SIG-M5 (cell line): ENCODE results near the gene TMEM156.

Experiments
- DNase-seq: peaks from one replicate; lab custom pipeline; 2025; lab: John Stamatoyannopoulos, UW

The TMEM156 gene

GRCh38 chr4:39032218-39033085 lies at the start of gene TMEM156:
TMEM156 (minus strand) TSS chr4:39032409; CDS start chr4:39032313, 96 bp downstream.
- peak; percentile 81 for DNase-seq

- no peak for DNase-seq
Measured at GRCh38 chr4:39078829-39079228, 46.6 kb upstream of the TMEM156 start.

- no peak for DNase-seq
Measured at GRCh38 chr4:39068907-39069306, 36.7 kb upstream of the TMEM156 start.

- no peak for DNase-seq
Measured at GRCh38 chr4:39067451-39067850, 35.2 kb upstream of the TMEM156 start.

- DNase-seq = no peak
Measured at GRCh38 chr4:39067031-39067430, 34.8 kb upstream of the TMEM156 start.

- no peak for DNase-seq
Measured at GRCh38 chr4:39066371-39066770, 34.2 kb upstream of the TMEM156 start.

- no peak for DNase-seq
Measured at GRCh38 chr4:39063430-39063829, 31.2 kb upstream of the TMEM156 start.

GRCh38 chr4:39062770-39063097 lies 30.5 kb upstream of the TMEM156 start:
- DNase-seq = no peak

GRCh38 chr4:39062094-39062769 lies 30.0 kb upstream of the TMEM156 start, which contains the start of gene KLHL5:
KLHL5 (plus strand) TSS chr4:39062232; CDS start chr4:39062653, 421 bp downstream.
- DNase-seq = no peak

GRCh38 chr4:39061457-39061856 lies 29.2 kb upstream of the TMEM156 start:
- no peak for DNase-seq

GRCh38 chr4:39056023-39056422 lies 23.8 kb upstream of the TMEM156 start:
- DNase-seq = no peak

GRCh38 chr4:39054497-39054896 lies 22.3 kb upstream of the TMEM156 start:
- no peak for DNase-seq

GRCh38 chr4:39053983-39054382 lies 21.8 kb upstream of the TMEM156 start:
- no peak for DNase-seq

- no peak for DNase-seq
Measured at GRCh38 chr4:39051492-39051891, 19.3 kb upstream of the TMEM156 start.

- DNase-seq = no peak
Measured at GRCh38 chr4:39050590-39050989, 18.4 kb upstream of the TMEM156 start.

GRCh38 chr4:39048311-39048710 lies 16.1 kb upstream of the TMEM156 start:
- DNase-seq = no peak

GRCh38 chr4:39047681-39048080 lies 15.5 kb upstream of the TMEM156 start:
- no peak for DNase-seq

GRCh38 chr4:39046249-39046648 lies 14.0 kb upstream of the TMEM156 start:
- peak; percentile 33 for DNase-seq

- no peak for DNase-seq
Measured at GRCh38 chr4:39045827-39046221, 13.6 kb upstream of the TMEM156 start.

- no peak for DNase-seq
Measured at GRCh38 chr4:39044956-39045826, 13.0 kb upstream of the TMEM156 start.

GRCh38 chr4:39044364-39044955 lies 12.3 kb upstream of the TMEM156 start:
- DNase-seq = peak; percentile 22

GRCh38 chr4:39043861-39044363 lies 11.7 kb upstream of the TMEM156 start:
- no peak for DNase-seq
